ENCODE data around the gene CHRD. TPM values are rescaled to one million over a fixed set of nuclear protein-coding genes. Genes with fewer than 3 reads are reported as not detected.

Gene CHRD
- total RNA-seq, 1 experiment from 2014 or later, result 1.8 TPM

DNA sequence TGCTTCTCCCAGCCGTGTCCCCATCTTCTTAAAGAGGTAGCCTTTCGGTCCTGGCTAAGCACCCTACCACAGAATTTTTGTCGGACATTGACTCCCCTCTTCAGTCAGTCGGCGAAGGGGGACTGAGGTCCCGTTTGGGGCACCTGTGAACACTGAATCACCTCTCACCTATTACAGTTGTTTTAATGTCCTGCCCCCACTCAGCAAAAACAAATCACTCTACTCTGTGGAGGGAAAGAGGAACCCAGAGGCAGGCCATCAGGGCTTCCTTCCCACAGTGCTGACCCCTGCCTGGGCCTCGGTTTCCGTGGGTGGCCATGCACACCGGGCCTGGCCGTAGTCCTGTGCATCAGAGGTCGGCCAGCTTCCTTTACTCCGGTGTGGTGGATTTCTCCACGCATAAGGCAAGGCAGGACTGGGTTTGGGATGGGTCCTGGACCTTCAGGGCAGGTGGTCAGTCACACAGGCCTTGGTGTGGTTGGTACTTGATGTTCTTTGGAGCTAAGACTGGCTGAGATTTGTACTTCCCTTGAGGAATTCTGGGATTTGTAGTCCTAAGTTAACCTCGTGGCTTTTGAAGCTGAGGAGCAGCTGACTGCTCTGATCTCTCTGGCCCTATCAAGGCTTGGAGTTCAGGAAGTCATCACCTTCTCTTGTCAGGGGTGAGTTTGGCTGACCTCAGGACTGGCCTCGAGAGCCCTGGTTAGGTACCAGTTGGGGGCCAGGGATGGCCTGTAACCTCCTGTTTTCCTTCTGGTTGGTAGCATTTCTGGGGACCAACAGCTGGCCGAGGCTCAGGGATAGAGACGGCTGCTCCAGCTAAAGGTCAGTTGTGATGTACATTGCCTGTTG lies 43.1 kb upstream of the CHRD start:
- peaks cover 29 to 49% (median 35%) of the 10 kb centered on the region in 3 experiments for H3K36me3 Mint-ChIP-seq (ENCODE audit: insufficient read depth in 1 of 3, low read depth in 3 of 3)
- H3K23ac ChIP-seq (ENCODE audit: insufficient read length, low read depth, low read length), result no peak overlapping the region
- H3K14ac ChIP-seq (ENCODE audit: insufficient read depth, low read length), result peak overlapping the region; percentile 41; the same call in 1 of the 2 replicates
- no peak overlapping the region for H2BK15ac ChIP-seq (ENCODE audit: low read depth, low read length)
- no peak overlapping the region for H4K91ac ChIP-seq (ENCODE audit: insufficient read length, low read depth, low read length)
- no peak overlapping the region for H2AK5ac ChIP-seq (ENCODE audit: insufficient read length, low read length)
- no peak overlapping the region for H2AFZ ChIP-seq (ENCODE audit: low read length)
- H2BK5ac ChIP-seq (ENCODE audit: insufficient read length, low read length), result no peak overlapping the region
- H3K4ac ChIP-seq (ENCODE audit: low read depth, low read length), result no peak overlapping the region
- peaks cover 34 to 37% of the 10 kb centered on the region in 2 experiments for H3K4me1 Mint-ChIP-seq
- no peak overlapping the region for H3K27ac ChIP-seq (ENCODE audit: insufficient read length, low read depth, low read length)
- no peak overlapping the region for H2BK120ac ChIP-seq (ENCODE audit: low read depth, low read length, poor library complexity, severe bottlenecking)
- H3K27ac Mint-ChIP-seq, result peak overlapping the region; percentile 90 to 98 (median 96)
- peak overlapping the region; percentile 81 for H3K4me2 ChIP-seq (ENCODE audit: insufficient read depth, insufficient read length, low read length)
- no peak overlapping the region for H2BK12ac ChIP-seq (ENCODE audit: insufficient read length, low read depth, low read length)
- no peaks in the 10 kb centered on the region for H3K79me2 ChIP-seq (ENCODE audit: insufficient read depth, low read length)
- no peak overlapping the region for H3K56ac ChIP-seq (ENCODE audit: insufficient read length, low read depth, low read length)
- WGBS (ENCODE audit: extremely low coverage, insufficient read length, low lambda C conversion rate), result no CpG with 5 or more reads among the region's 17 CpGs
- H4K20me1 ChIP-seq (ENCODE audit: control insufficient read depth, insufficient read depth, insufficient read length), result peaks cover 4% of the 10 kb centered on the region
- H4K8ac ChIP-seq (replicated peaks; ENCODE audit: insufficient read length, low read depth, low read length), result no peak overlapping the region
- H3K9me3 Mint-ChIP-seq, result no peaks in the 10 kb centered on the region; a peak in 1 of 5 replicates
- peak overlapping the region; percentile 86 to 93 for H3K4me3 Mint-ChIP-seq
- H3K79me1 ChIP-seq (ENCODE audit: insufficient read depth, low read depth, low read length, poor library complexity, severe bottlenecking), result no peaks in the 10 kb centered on the region
- H3K23me2 ChIP-seq (ENCODE audit: insufficient read length, low read depth, low read length, poor library complexity, severe bottlenecking), result peaks cover 10% of the 10 kb centered on the region
- no peaks in the 10 kb centered on the region for H3K27me3 ChIP-seq (ENCODE audit: insufficient read depth, low read length)
- no peaks in the 10 kb centered on the region for H3K9me3 ChIP-seq (ENCODE audit: control insufficient read depth, low read depth, low read length)
- no peak for DNase-seq
- TF ChIP-seq, protein P1, sequence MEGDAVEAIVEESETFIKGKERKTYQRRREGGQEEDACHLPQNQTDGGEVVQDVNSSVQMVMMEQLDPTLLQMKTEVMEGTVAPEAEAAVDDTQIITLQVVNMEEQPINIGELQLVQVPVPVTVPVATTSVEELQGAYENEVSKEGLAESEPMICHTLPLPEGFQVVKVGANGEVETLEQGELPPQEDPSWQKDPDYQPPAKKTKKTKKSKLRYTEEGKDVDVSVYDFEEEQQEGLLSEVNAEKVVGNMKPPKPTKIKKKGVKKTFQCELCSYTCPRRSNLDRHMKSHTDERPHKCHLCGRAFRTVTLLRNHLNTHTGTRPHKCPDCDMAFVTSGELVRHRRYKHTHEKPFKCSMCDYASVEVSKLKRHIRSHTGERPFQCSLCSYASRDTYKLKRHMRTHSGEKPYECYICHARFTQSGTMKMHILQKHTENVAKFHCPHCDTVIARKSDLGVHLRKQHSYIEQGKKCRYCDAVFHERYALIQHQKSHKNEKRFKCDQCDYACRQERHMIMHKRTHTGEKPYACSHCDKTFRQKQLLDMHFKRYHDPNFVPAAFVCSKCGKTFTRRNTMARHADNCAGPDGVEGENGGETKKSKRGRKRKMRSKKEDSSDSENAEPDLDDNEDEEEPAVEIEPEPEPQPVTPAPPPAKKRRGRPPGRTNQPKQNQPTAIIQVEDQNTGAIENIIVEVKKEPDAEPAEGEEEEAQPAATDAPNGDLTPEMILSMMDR (conservative IDR thresholded peaks at IDR 0.05), result no peak
- no peaks in the 10 kb centered on the region; the same call in 1 of the 2 replicates for H3K27me3 Mint-ChIP-seq (ENCODE audit: low read depth)
- H3K9ac ChIP-seq (ENCODE audit: extremely low read depth, insufficient read length, low read length), result peak overlapping the region; percentile 31
- no peaks in the 10 kb centered on the region for H3K4me1 ChIP-seq (ENCODE audit: insufficient read depth, low read length)
- no peak overlapping the region for H3K18ac ChIP-seq (ENCODE audit: insufficient read length, low read depth, low read length)
- no peak overlapping the region for H2BK20ac ChIP-seq (ENCODE audit: low read depth, low read length, poor library complexity, severe bottlenecking)
- H3T11ph ChIP-seq (ENCODE audit: low read length), result no peak overlapping the region
- no peak overlapping the region for H4K5ac ChIP-seq (ENCODE audit: insufficient read length, low read depth, low read length)
